Measurements from ENCODE around the gene MUCL3.
"Not testable (repeated sequence)": the region's sequence is repeated elsewhere in the genome, so short reads cannot be mapped to it uniquely, and the experiment has no call there.

MUCL3 gene

DNA sequence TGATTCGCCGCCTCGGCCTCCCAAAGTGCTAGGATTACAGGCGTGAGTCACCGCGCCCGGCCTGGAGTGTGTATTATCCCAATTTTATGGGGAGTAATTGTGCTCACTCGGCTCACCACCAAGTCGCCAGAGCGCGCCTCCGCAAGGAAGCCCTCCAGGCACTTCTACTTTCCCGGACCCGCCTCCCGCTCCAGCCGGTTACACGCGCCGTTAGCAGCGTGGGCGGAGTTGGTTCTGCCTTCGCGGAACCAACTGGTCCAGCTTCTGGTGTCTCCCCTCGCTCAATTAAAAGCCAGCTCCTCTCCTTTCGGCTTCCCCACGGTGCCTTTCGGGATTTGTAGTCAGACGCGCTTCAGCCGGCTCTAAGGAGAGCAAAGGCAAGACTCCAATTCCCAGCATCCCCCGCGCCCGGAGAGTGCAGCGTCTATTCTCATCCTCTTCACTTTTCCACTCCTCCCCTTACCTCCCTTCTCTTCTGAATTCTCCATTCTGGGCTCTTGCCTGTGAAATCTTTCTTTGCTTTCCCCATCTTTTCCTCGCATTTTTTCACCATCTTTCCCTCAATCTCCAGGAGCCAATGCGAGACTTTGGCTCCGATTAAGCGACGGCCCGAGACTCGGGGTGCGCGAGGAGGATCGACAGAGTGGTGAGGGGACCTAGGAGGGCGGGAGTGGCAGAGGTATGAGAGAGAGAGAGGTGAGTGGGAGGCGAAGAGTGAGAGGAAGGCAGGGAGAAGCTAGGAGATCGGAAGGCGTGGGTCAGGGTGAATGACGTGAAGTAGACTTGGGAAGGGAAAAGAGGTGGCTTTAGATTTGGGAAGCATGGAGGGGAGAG is 32.8 kb upstream of the MUCL3 start, which contains the start of gene GTF2H4:
Gene GTF2H4 (plus strand): TSS at position 450 of the 834 bp plus-strand sequence.
- no peak for TF ChIP-seq EZH2 (IDR thresholded peaks at IDR 0.05)
- no peak; the same call in 1 of the 2 replicates for TF ChIP-seq POLR2AphosphoS5 (IDR thresholded peaks at IDR 0.05; ENCODE audit: borderline replicate concordance, low read depth, low read length)
- TF ChIP-seq FOXP2 (optimal IDR thresholded peaks at IDR 0.05; ENCODE audit: control extremely low read depth, extremely low read length, insufficient read depth), result no peak
- Histone ChIP-seq H3K9ac (ENCODE audit: insufficient read length) (peak within 1 kb of the TSS; percentile 96), H3K36me3 (ENCODE audit: insufficient read depth, low read length) (peaks cover 14% of the 10 kb centered on the region; the same call in 1 of the 2 replicates), H3K9me3 (ENCODE audit: low read depth, low read length) (no peaks in the 10 kb centered on the region), H3K27ac (no peak within 1 kb of the TSS), H3K4me3 (peak within 1 kb of the TSS; percentile 100)
- peak; percentile 96 for DNase-seq (ENCODE audit: low read depth, low spot score)

DNA sequence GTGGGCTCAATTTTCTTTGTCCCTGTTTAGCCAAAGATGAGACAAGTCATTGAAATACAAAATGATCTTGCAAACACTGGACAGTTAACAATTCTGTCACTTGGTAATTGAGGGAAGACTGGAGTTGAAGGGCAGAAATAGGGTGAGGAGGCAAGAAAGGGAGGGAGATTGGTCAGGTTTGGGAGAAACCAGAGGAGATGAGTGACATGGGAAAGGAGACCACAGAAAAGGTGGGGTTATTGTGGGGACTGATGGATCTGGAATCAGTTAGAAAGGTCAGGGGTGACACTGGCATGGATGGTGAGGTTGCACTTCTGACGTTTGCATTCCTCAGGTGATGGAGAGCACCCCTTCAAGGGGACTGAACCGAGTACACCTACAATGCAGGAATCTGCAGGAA is 32.1 kb upstream of the MUCL3 start:
- peak overlapping the region; percentile 96 for H3K9ac ChIP-seq (ENCODE audit: insufficient read length)
- no peak for DNase-seq (ENCODE audit: low read depth, low spot score)
- H3K4me3 ChIP-seq, result peak overlapping the region; percentile 100
- no peak for TF ChIP-seq POLR2AphosphoS5 (IDR thresholded peaks at IDR 0.05; ENCODE audit: borderline replicate concordance, low read depth, low read length)
- no peak for TF ChIP-seq EZH2 (IDR thresholded peaks at IDR 0.05)
- TF ChIP-seq FOXP2 (optimal IDR thresholded peaks at IDR 0.05; ENCODE audit: control extremely low read depth, extremely low read length, insufficient read depth), result no peak
- no peaks in the 10 kb centered on the region for H3K9me3 ChIP-seq (ENCODE audit: low read depth, low read length)
- peaks cover 21% of the 10 kb centered on the region; the same call in 1 of the 2 replicates for H3K36me3 ChIP-seq (ENCODE audit: insufficient read depth, low read length)
- no peak overlapping the region for H3K27ac ChIP-seq

DNA sequence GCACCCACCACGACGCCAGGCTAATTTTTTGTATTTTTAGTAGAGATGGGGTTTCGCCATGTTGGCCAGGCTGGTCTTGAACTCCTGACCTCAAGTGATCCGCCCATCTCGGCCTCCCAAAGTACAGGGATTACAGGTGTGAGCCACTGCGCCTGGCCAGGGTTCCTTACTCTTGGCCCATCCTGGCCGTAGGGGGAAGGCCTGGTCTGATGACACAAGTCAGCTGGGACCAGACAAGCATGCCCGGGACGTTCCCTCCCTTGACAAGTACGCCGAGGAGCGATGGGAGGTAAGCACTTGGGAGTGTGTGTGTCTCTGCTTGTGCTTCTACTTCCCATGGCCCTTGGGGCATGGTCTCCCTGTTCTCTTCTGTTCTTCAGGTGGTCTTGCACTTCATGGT is 30.3 kb upstream of the MUCL3 start:
- not testable (repeated sequence) for DNase-seq (ENCODE audit: low read depth, low spot score); H3K9ac ChIP-seq (ENCODE audit: insufficient read length); H3K9me3 ChIP-seq (ENCODE audit: low read depth, low read length); H3K27ac ChIP-seq; H3K4me3 ChIP-seq
- H3K36me3 ChIP-seq (ENCODE audit: insufficient read depth, low read length), result peaks cover 21% of the 10 kb centered on the region; the same call in 1 of the 2 replicates

DNA sequence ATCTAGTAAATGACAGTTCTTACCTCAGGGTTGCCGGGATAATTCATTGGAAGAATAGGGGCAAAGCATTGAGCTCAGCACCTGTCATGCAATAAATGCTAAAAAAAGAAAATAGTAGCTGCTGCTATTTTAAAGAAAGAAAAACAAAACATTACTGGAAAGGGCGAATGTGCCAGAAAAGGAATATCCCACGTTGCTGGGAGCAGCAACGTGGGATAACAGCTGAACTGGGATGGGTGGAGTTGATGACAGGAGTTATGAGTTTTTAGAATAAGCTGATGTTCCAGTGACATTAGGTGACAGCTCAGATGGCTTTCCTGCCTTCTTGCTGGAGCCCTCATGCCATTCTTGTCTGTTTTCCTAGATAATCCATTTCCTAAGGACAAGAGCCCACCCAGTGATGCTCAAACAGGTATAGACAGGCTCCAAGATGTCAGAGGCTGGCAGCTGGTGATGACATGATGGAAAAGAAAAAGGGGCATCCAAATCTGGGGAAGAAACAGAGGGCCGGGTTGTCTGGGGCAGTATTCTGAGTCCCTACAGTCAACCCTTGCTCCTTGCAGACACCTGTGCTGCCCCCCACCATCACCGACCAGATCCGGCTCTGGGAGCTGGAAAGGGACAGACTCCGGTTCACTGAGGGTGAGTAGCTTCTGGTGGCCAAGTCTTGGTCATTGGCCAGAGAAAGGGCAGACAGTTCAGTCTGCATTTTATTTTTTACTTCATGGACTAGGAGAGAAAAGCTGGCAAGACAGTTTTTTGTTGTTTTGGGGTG is 27.8 kb upstream of the MUCL3 start:
- peaks cover 21% of the 10 kb centered on the region; the same call in 1 of the 2 replicates for H3K36me3 ChIP-seq (ENCODE audit: insufficient read depth, low read length)
- H3K27ac ChIP-seq, result no peak overlapping the region
- no peak overlapping the region for H3K9ac ChIP-seq (ENCODE audit: insufficient read length)
- TF ChIP-seq FOXP2 (optimal IDR thresholded peaks at IDR 0.05; ENCODE audit: control extremely low read depth, extremely low read length, insufficient read depth), result no peak
- TF ChIP-seq POLR2AphosphoS5 (IDR thresholded peaks at IDR 0.05; ENCODE audit: borderline replicate concordance, low read depth, low read length), result no peak
- TF ChIP-seq EZH2 (IDR thresholded peaks at IDR 0.05), result no peak
- H3K4me3 ChIP-seq, result no peak overlapping the region
- no peak for DNase-seq (ENCODE audit: low read depth, low spot score)
- H3K9me3 ChIP-seq (ENCODE audit: low read depth, low read length), result no peaks in the 10 kb centered on the region

DNA sequence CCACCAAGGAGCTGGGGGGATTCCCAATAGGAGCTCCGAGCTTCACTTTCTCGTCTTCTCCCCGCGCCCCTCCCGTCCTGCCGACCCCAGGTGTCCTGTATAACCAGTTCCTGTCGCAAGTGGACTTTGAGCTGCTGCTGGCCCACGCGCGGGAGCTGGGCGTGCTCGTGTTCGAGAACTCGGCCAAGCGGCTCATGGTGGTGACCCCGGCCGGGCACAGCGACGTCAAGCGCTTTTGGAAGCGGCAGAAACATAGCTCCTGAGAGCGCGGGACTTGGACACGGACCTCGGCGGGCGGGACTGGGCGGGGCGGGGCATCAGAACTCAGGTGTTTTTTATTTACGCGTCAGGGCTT is 27.1 kb upstream of the MUCL3 start:
- no peak for TF ChIP-seq FOXP2 (optimal IDR thresholded peaks at IDR 0.05; ENCODE audit: control extremely low read depth, extremely low read length, insufficient read depth)
- no peak for TF ChIP-seq POLR2AphosphoS5 (IDR thresholded peaks at IDR 0.05; ENCODE audit: borderline replicate concordance, low read depth, low read length)
- no peak for TF ChIP-seq EZH2 (IDR thresholded peaks at IDR 0.05)
- no peak overlapping the region for H3K9ac ChIP-seq (ENCODE audit: insufficient read length)
- H3K9me3 ChIP-seq (ENCODE audit: low read depth, low read length), result no peaks in the 10 kb centered on the region
- DNase-seq (ENCODE audit: low read depth, low spot score), result no peak
- peak overlapping the region; percentile 94 for H3K4me3 ChIP-seq
- peaks cover 21% of the 10 kb centered on the region; the same call in 1 of the 2 replicates for H3K36me3 ChIP-seq (ENCODE audit: insufficient read depth, low read length)
- no peak overlapping the region for H3K27ac ChIP-seq

DNA sequence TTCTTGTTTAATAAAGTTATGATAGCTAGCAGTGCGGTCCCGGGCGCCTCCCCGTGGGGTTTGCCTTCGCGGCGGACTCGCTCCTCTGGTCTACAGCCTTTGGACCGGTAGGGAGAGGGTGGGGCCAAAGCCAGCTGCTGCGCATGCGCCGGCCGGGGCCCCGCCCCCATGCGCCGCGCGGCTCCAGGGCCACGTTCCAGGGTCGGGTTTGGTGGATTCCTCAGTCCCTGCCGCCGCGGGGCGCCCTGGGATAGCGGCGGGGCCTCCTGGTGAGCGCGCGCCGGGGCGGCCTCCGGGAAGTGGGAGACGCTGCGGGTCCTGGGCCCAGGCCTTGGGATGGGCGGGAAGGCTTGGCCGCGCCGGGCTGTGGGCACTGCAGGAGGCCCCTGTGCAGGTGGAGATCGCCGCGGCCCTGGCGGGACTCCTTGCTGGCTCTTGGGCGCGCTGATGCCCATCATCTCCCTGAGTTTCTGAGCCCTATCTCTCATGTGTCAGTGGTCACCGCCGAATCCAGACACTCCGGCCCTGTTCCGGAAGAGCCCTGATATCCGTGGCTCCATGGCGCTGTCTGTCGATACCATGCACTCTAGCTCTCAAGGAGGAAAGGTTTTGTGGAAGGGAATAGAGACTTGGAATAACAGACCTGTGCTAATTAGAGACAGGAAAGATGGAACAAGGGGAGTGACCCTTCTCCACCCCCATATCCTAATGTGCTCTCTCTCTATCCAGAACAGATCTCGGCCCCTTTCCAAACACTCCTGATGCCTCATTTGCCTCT is 26.5 kb upstream of the MUCL3 start, which contains the start of gene VARS2:
Gene VARS2 (plus strand): TSS at position 163 of the 778 bp plus-strand sequence. CDS start 599 bp downstream, at position 762.
- no peak for TF ChIP-seq FOXP2 (optimal IDR thresholded peaks at IDR 0.05; ENCODE audit: control extremely low read depth, extremely low read length, insufficient read depth)
- peak; percentile 91 for TF ChIP-seq POLR2AphosphoS5 (IDR thresholded peaks at IDR 0.05; ENCODE audit: borderline replicate concordance, low read depth, low read length)
- Histone ChIP-seq H3K27ac (peak within 1 kb of the TSS; percentile 60; the same call in 1 of the 2 replicates), H3K9ac (ENCODE audit: insufficient read length) (peak within 1 kb of the TSS; percentile 87), H3K9me3 (ENCODE audit: low read depth, low read length) (no peaks in the 10 kb centered on the region), H3K4me3 (peak within 1 kb of the TSS; percentile 94), H3K36me3 (ENCODE audit: insufficient read depth, low read length) (peaks cover 21% of the 10 kb centered on the region; the same call in 1 of the 2 replicates)
- no peak for DNase-seq (ENCODE audit: low read depth, low spot score)

DNA sequence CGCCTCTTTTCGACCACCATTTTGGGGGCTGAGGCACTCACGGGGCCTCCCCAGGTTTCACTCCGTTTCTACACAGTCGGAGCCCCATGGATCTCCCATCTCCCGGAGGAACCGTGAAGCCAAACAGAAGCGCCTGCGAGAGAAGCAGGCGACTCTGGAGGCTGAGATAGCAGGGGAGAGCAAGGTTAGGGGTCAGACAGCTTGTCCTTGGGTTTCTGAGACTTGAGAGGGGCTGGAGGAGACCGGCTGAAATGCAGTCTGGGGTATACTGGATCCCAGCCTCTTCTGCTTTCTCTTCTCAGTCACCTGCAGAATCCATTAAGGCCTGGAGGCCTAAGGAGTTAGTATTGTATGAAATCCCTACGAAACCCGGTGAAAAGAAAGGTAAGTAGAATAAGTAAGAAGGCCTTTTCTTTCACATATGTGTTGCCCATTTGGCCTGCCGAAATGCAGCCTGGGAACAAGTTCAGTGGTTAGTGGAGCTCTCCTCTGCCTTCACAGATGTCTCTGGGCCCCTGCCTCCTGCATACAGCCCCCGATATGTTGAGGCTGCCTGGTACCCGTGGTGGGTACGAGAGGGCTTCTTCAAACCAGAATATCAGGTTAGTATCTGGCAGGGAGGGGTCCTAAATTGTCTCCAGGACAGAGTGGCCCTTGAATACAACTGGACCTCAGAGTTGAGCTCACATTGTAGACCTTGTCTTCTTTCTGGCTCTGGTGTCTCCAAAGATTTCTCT is 25.8 kb upstream of the MUCL3 start:
- peak overlapping the region; percentile 60; the same call in 1 of the 2 replicates for H3K27ac ChIP-seq

More for the DNA sequence above, 25.8 kb upstream of the MUCL3 start:
- peak overlapping the region; percentile 94 for H3K4me3 ChIP-seq
- TF ChIP-seq FOXP2 (optimal IDR thresholded peaks at IDR 0.05; ENCODE audit: control extremely low read depth, extremely low read length, insufficient read depth), result no peak
- TF ChIP-seq EZH2 (IDR thresholded peaks at IDR 0.05), result no peak
- no peak for TF ChIP-seq POLR2AphosphoS5 (IDR thresholded peaks at IDR 0.05; ENCODE audit: borderline replicate concordance, low read depth, low read length)
- DNase-seq (ENCODE audit: low read depth, low spot score), result no peak
- peaks cover 17% of the 10 kb centered on the region; the same call in 1 of the 2 replicates for H3K36me3 ChIP-seq (ENCODE audit: insufficient read depth, low read length)
- no peaks in the 10 kb centered on the region for H3K9me3 ChIP-seq (ENCODE audit: low read depth, low read length)
- H3K9ac ChIP-seq (ENCODE audit: insufficient read length), result peak overlapping the region; percentile 87

All from SK-N-MC (cell line).